BE2C (cell line): Measurements from ENCODE around the gene DCP1A.
"Not testable (repeated sequence)": the region's sequence is repeated elsewhere in the genome, so short reads cannot be mapped to it uniquely, and the experiment has no call there.

Experiments used
- DNase-seq: peaks from one replicate; pipeline ENCODE4 v3.0.0-alpha.2; 2020
- H3K27me3 ChIP-seq: fragments of 250-450 bp; sonication (Bioruptor Pico); 2 replicates; pipeline ENCODE4 v1.5.1; 2020; ENCODE audit warnings: mild to moderate bottlenecking
- H3K36me3 ChIP-seq: fragments of 250-450 bp; sonication (Bioruptor Pico); 2 replicates; pipeline ENCODE4 v1.5.1; 2020; ENCODE audit warnings: mild to moderate bottlenecking
- H3K4me1 ChIP-seq: fragments of 250-450 bp; sonication (Bioruptor Pico); 2 replicates; pipeline ENCODE4 v1.5.1; 2020
- H3K4me3 ChIP-seq: 2 replicates; pipeline ENCODE4 v1.5.1; 2011; ENCODE audit warnings: low read depth, low read length
- H3K9me3 ChIP-seq: fragments of 250-450 bp; sonication (Bioruptor Pico); 2 replicates; pipeline ENCODE4 v1.5.1; 2020
- TF ChIP-seq, protein P1 (sequence below): IDR thresholded peaks from 2 replicates; pipeline ENCODE4 v1.5.1; 2012; ENCODE audit warnings: mild to moderate bottlenecking, low read depth, low read length

DCP1A gene

GRCh38 chr3:53331871-53332270 is 15.5 kb downstream of the DCP1A start:
- no peak for DNase-seq
- no peaks in the 10 kb centered on the region for H3K9me3 ChIP-seq
- H3K27me3 ChIP-seq, result no peaks in the 10 kb centered on the region
- no peaks in the 10 kb centered on the region for H3K4me1 ChIP-seq
- TF ChIP-seq, protein P1, sequence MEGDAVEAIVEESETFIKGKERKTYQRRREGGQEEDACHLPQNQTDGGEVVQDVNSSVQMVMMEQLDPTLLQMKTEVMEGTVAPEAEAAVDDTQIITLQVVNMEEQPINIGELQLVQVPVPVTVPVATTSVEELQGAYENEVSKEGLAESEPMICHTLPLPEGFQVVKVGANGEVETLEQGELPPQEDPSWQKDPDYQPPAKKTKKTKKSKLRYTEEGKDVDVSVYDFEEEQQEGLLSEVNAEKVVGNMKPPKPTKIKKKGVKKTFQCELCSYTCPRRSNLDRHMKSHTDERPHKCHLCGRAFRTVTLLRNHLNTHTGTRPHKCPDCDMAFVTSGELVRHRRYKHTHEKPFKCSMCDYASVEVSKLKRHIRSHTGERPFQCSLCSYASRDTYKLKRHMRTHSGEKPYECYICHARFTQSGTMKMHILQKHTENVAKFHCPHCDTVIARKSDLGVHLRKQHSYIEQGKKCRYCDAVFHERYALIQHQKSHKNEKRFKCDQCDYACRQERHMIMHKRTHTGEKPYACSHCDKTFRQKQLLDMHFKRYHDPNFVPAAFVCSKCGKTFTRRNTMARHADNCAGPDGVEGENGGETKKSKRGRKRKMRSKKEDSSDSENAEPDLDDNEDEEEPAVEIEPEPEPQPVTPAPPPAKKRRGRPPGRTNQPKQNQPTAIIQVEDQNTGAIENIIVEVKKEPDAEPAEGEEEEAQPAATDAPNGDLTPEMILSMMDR, result no peak
- peaks cover 6% of the 10 kb centered on the region for H3K36me3 ChIP-seq
- no peak overlapping the region for H3K4me3 ChIP-seq

DNA sequence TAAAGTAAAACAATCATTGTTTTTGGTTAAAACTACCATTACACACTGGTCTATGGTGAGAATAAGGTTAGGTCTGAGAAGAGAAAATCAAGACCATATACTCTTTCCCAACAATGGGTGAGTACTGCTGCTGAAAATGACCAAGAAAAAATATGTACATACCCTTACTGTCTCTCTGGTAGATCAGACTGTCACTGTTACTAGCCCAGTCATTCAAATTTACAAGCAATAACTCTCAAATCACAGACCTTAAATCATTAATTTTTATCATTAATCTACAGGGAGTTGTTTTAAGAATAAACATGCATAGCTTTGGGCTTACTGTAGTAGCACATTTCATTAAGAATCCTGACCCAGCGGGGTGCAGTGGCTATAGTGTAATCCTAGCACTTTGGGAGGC is 17.4 kb downstream of the DCP1A start:
- Histone ChIP-seq H3K36me3 (no peaks in the 10 kb centered on the region; the same call in 1 of the 2 replicates), H3K9me3 (no peaks in the 10 kb centered on the region), H3K4me3 (no peak overlapping the region), H3K4me1 (no peaks in the 10 kb centered on the region), H3K27me3 (no peaks in the 10 kb centered on the region)
- TF ChIP-seq, protein P1, result no peak
- DNase-seq, result no peak

DNA sequence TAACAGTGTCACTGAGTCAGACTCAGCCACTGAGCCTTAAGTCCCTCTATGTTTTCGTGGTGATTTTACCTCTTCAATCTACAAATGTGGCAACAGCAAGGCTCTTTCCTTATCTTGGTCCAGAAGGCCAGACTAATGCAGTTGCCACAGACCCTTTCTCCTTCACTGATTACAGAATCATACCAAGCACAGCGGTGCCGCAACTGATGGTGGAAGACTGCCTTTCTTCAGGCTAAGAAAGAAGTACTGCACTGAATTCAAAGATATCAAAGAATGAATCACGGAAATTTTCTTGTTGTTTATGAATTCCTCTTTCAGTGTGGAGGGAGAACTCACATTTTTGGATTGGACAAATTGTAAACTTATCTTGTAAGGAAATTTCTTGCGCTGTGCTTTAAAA is 18.6 kb downstream of the DCP1A start:
- H3K36me3 ChIP-seq, result no peaks in the 10 kb centered on the region; the same call in 1 of the 2 replicates
- no peaks in the 10 kb centered on the region for H3K27me3 ChIP-seq
- no peaks in the 10 kb centered on the region for H3K9me3 ChIP-seq
- no peaks in the 10 kb centered on the region for H3K4me1 ChIP-seq
- TF ChIP-seq, protein P1, result no peak
- no peak overlapping the region for H3K4me3 ChIP-seq
- peak; percentile 15 for DNase-seq

DNA sequence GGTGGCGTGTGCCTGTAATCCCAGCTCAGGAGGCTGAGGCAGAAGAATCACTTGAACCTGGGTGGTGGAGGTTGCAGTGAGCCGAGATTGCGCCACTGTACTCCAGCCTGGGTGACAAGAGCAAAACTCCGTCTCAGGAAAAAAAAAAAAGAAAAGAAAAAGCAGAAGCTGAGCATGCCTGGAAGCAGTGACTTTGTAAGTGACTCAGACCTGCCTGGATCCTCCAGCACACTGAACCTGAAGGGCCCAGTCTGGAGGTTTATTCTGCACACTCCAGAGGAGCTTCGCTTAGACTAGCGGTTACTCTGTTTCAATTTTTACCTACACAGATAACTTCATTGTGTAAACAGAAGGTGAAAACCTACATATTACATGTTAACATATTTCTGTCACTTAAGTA is 19.4 kb downstream of the DCP1A start:
- not testable (repeated sequence) for H3K4me3 ChIP-seq, H3K27me3 ChIP-seq, H3K4me1 ChIP-seq, H3K9me3 ChIP-seq, H3K36me3 ChIP-seq, DNase-seq

DNA sequence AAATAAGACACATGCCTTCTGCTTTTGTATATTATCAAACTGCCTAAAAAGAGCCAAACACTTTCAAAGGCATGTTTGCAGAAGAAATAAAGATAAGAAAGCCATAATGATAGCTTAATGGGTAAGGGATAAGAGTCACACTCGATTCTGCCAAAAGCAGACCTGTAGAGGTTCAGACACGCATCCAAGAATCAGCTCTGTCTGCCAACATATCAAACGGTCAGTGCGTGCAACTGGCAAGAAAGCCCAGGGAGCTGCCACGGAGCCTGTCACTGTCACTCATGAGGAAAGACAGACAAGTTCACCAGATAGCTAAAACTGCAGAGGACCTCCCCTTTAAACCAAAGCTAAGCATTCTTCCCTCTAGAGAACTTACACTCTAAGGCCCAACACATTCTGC is 23.2 kb downstream of the DCP1A start:
- H3K4me1 ChIP-seq, result no peaks in the 10 kb centered on the region; the same call in 1 of the 2 replicates
- no peaks in the 10 kb centered on the region for H3K9me3 ChIP-seq
- TF ChIP-seq, protein P1, result no peak
- peak; percentile 62 for DNase-seq
- no peaks in the 10 kb centered on the region for H3K27me3 ChIP-seq
- H3K4me3 ChIP-seq, result 0 out of 2 replicates have a peak overlapping the region, but pooled peaks have one; percentile 4
- H3K36me3 ChIP-seq, result no peaks in the 10 kb centered on the region

GRCh38 chr3:53320697-53321096 is 26.6 kb downstream of the DCP1A start:
- Histone ChIP-seq H3K27me3 (no peaks in the 10 kb centered on the region), H3K9me3 (no peaks in the 10 kb centered on the region), H3K36me3 (no peaks in the 10 kb centered on the region; the same call in 1 of the 2 replicates), H3K4me1 (no peaks in the 10 kb centered on the region; the same call in 1 of the 2 replicates), H3K4me3 (no peak overlapping the region)
- TF ChIP-seq, protein P1, result no peak
- no peak for DNase-seq

- H3K27me3 ChIP-seq, result no peaks in the 10 kb centered on the region
- TF ChIP-seq, protein P1, result no peak
- H3K9me3 ChIP-seq, result no peaks in the 10 kb centered on the region
- DNase-seq, result no peak
- no peak overlapping the region for H3K4me3 ChIP-seq
- H3K4me1 ChIP-seq, result no peaks in the 10 kb centered on the region; the same call in 1 of the 2 replicates
- no peaks in the 10 kb centered on the region; the same call in 1 of the 2 replicates for H3K36me3 ChIP-seq
Measured at GRCh38 chr3:53318522-53318921, 28.8 kb downstream of the DCP1A start.
